GM23338 (cell line): Measurements from ENCODE around the gene TCEANC.

ENCODE experiments used
- CREB1 ChIP-seq: fragments of 250-450 bp; sonication (Bioruptor Pico); IDR thresholded peaks from 2 replicates; pipeline ENCODE4 v1.5.0; 2020; ENCODE audit warnings: low read depth, mild to moderate bottlenecking, moderate library complexity
- CTCF ChIP-seq, 2 experiments: fragments of 200-600 bp in 1 of 2; sonication (generic) in 1 of 2; conservative IDR thresholded peaks; 2 replicates each; pipeline versions ENCODE4 v1.5.1 to v1.6.1; 2016 to 2017; ENCODE audit warnings: antibody characterized with exemption in 2 of 2, low read depth in 2 of 2, mild to moderate bottlenecking in 2 of 2, moderate library complexity in 1 of 2
- EZH2 ChIP-seq: fragments of 200-600 bp; sonication (generic); IDR thresholded peaks from one replicate; pipeline ENCODE4 v1.8.0; 2017; ENCODE audit warnings: antibody characterized with exemption, mild to moderate bottlenecking, low read depth; ENCODE audit not compliant: unreplicated experiment
- JUNB ChIP-seq: IDR thresholded peaks from one replicate; pipeline ENCODE4 v1.6.1; 2016; ENCODE audit warnings: antibody characterized with exemption; ENCODE audit not compliant: unreplicated experiment
- NANOG ChIP-seq: IDR thresholded peaks from 2 replicates; pipeline ENCODE4 v1.6.1; 2016; ENCODE audit warnings: antibody characterized with exemption, borderline replicate concordance
- POLR2AphosphoS5 ChIP-seq: IDR thresholded peaks from 2 replicates; pipeline ENCODE4 v1.6.1; 2016; ENCODE audit warnings: antibody characterized with exemption, low read depth
- REST ChIP-seq: IDR thresholded peaks from one replicate; pipeline ENCODE4 v1.6.1; 2018; ENCODE audit warnings: antibody characterized with exemption; ENCODE audit not compliant: unreplicated experiment

- no peak for TF ChIP-seq CTCF (conservative IDR thresholded peaks at IDR 0.05; ENCODE audit: low read depth in 2 of 2)
- TF ChIP-seq JUNB: no peak
- TF ChIP-seq EZH2: no peak
- no peak for TF ChIP-seq CREB1
- no peak for TF ChIP-seq POLR2AphosphoS5
- TF ChIP-seq REST: no peak
- TF ChIP-seq NANOG: no peak
These were observed 14.1 kb upstream of the TCEANC start for GRCh38 chrX:13638826-13639225.
